ENCODE data around the gene ZRANB1. TPM values are rescaled to one million over a fixed set of nuclear protein-coding genes. Genes with fewer than 3 reads are reported as not detected.
"Not testable (repeated sequence)": the region's sequence is repeated elsewhere in the genome, so short reads cannot be mapped to it uniquely, and the experiment has no call there.

ZRANB1 gene
- total RNA-seq, 1 experiment from 2014 or later: 22.6 TPM

DNA sequence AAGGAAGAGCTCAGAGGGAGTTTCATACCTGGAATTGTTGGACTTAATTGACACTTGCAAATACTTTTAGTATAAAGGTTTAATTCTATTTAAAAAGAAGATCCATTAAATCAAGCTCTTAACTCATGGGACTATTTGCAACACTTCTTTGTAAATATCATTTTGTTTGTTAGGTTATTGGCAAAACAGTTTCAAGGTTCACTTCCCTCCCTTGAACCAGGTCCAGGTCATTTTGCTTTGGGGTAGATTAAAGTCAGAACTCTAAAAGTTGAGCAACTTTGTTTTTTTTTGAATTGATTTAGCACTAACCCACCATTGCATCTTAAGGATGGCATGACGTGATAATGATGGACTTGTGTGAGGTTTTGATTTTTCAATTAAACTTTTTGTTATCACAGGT is 45.9 kb downstream of the ZRANB1 start:
- Histone ChIP-seq H3K9me3 (ENCODE audit: low read depth, low read length, poor library complexity, severe bottlenecking) (no peaks in the 10 kb centered on the region), H3K4me3 (ENCODE audit: low read depth, low read length, poor library complexity, severe bottlenecking) (no peak overlapping the region), H3K27ac (ENCODE audit: low read depth, low read length, poor library complexity, severe bottlenecking) (no peak overlapping the region), H3K4me1 (ENCODE audit: insufficient read depth, low read length, poor library complexity, severe bottlenecking) (no peaks in the 10 kb centered on the region), H3K36me3 (ENCODE audit: insufficient read depth, low read length, poor library complexity, severe bottlenecking) (peaks cover 78% of the 10 kb centered on the region), H3K27me3 (replicated peaks; ENCODE audit: insufficient read depth, low read depth, low read length, poor library complexity) (no peaks in the 10 kb centered on the region)
- intact Hi-C loops (cut with micrococcal nuclease; ENCODE audit: unreplicated experiment): no loop called here
- ChIA-PET POLR2A (ENCODE audit: low non-redundant PET) (no interaction called here), CTCF (no interaction called here)
- no peak for TF ChIP-seq EZH2 (IDR thresholded peaks at IDR 0.05; ENCODE audit: borderline replicate concordance, low read depth, low read length, poor library complexity, severe bottlenecking)
- TF ChIP-seq, protein P1, sequence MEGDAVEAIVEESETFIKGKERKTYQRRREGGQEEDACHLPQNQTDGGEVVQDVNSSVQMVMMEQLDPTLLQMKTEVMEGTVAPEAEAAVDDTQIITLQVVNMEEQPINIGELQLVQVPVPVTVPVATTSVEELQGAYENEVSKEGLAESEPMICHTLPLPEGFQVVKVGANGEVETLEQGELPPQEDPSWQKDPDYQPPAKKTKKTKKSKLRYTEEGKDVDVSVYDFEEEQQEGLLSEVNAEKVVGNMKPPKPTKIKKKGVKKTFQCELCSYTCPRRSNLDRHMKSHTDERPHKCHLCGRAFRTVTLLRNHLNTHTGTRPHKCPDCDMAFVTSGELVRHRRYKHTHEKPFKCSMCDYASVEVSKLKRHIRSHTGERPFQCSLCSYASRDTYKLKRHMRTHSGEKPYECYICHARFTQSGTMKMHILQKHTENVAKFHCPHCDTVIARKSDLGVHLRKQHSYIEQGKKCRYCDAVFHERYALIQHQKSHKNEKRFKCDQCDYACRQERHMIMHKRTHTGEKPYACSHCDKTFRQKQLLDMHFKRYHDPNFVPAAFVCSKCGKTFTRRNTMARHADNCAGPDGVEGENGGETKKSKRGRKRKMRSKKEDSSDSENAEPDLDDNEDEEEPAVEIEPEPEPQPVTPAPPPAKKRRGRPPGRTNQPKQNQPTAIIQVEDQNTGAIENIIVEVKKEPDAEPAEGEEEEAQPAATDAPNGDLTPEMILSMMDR (conservative IDR thresholded peaks at IDR 0.05; ENCODE audit: low read depth, low read length): no peak
- DNase-seq (ENCODE audit: low spot score): no peak
- BruUV-seq (replicated peaks): no TSS peak

DNA sequence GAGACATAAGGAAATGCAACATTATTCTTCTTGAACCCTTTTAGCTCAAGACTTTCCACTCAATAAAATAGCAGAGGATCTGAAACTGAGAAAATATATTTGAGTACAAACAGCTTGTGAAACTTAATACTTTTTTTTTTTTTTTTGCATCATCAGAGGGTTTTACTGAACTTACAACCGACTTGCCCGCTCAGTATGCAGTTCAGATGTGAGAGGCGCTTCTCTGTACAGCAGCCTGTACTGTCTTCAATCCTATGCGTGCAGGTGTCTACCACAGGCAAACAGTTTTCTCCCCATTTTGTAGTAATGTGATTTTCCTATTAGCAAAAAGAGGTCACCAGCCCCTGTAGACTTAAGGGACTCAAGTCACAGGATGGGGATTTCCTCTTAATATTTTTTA is 46.8 kb downstream of the ZRANB1 start:
- peaks cover 78% of the 10 kb centered on the region for H3K36me3 ChIP-seq (ENCODE audit: insufficient read depth, low read length, poor library complexity, severe bottlenecking)
- POLR2A ChIA-PET (ENCODE audit: low non-redundant PET); intact Hi-C loops (cut with micrococcal nuclease; ENCODE audit: unreplicated experiment); H3K4me1 ChIP-seq (ENCODE audit: insufficient read depth, low read length, poor library complexity, severe bottlenecking); H3K27me3 ChIP-seq (replicated peaks; ENCODE audit: insufficient read depth, low read depth, low read length, poor library complexity); H3K4me3 ChIP-seq (ENCODE audit: low read depth, low read length, poor library complexity, severe bottlenecking); H3K9me3 ChIP-seq (ENCODE audit: low read depth, low read length, poor library complexity, severe bottlenecking); H3K27ac ChIP-seq (ENCODE audit: low read depth, low read length, poor library complexity, severe bottlenecking); DNase-seq (ENCODE audit: low spot score); BruUV-seq (replicated peaks); CTCF ChIA-PET: not testable (repeated sequence)

DNA sequence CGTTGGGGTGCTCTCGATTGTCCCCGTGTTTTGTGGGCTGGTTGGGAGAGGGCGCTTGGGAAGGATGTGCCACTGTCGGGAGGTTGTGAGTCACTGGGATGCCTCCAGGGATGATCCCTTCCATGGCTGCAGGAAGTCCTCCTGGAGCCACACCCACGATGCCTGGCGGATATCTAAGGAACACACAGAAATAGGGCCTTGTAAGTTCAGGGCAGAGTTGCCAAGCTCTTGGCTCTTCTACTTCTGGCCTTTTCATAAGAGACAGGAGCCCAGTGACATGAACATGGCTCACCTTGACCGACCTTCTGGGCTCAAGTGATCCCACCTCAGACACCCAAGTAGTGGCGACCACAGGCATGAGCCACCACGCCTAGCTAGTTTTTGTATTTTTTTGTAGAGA is 47.6 kb downstream of the ZRANB1 start:
- ChIA-PET POLR2A (ENCODE audit: low non-redundant PET) (no interaction called here), CTCF (interaction anchor here (0.7 kb wide), 1 partner anchor 248 kb away, joined by 6 read pairs; no protein-coding TSS in a partner anchor)
- DNase-seq (ENCODE audit: low spot score): no peak
- H3K27ac ChIP-seq (ENCODE audit: low read depth, low read length, poor library complexity, severe bottlenecking): no peak overlapping the region
- no TSS peak for BruUV-seq (replicated peaks)
- intact Hi-C loops (cut with micrococcal nuclease; ENCODE audit: unreplicated experiment): no loop called here
- no peaks in the 10 kb centered on the region for H3K4me1 ChIP-seq (ENCODE audit: insufficient read depth, low read length, poor library complexity, severe bottlenecking)
- no peaks in the 10 kb centered on the region for H3K9me3 ChIP-seq (ENCODE audit: low read depth, low read length, poor library complexity, severe bottlenecking)
- H3K4me3 ChIP-seq (ENCODE audit: low read depth, low read length, poor library complexity, severe bottlenecking): no peak overlapping the region
- H3K27me3 ChIP-seq (replicated peaks; ENCODE audit: insufficient read depth, low read depth, low read length, poor library complexity): no peaks in the 10 kb centered on the region
- TF ChIP-seq, protein P1 (conservative IDR thresholded peaks at IDR 0.05; ENCODE audit: low read depth, low read length): no peak
- no peak for TF ChIP-seq EZH2 (IDR thresholded peaks at IDR 0.05; ENCODE audit: borderline replicate concordance, low read depth, low read length, poor library complexity, severe bottlenecking)
- peaks cover 76% of the 10 kb centered on the region for H3K36me3 ChIP-seq (ENCODE audit: insufficient read depth, low read length, poor library complexity, severe bottlenecking)

Data from A673 (cell line).